ENCODE data around the gene EYA2. TPM values are rescaled to one million over a fixed set of nuclear protein-coding genes. Genes with fewer than 3 reads are reported as not detected.

EYA2 gene
- total RNA-seq, 1 experiment from 2014 or later, result 0.33 TPM

- Histone ChIP-seq H3K4me1 (ENCODE audit: insufficient read depth, low read length) (peaks cover 10% of the 10 kb centered on the region), H3K27ac (ENCODE audit: low read length) (no peak overlapping the region), H3F3A (ENCODE audit: low read length, unreplicated experiment) (no peaks in the 10 kb centered on the region), H2AFZ (ENCODE audit: low read length) (no peak overlapping the region), H3K9ac (ENCODE audit: low read length) (no peak overlapping the region), H3K9me2 (replicated peaks; ENCODE audit: low read length) (no peaks in the 10 kb centered on the region), H3K4me3 (ENCODE audit: low read length) (no peak overlapping the region), H3K27me3 (ENCODE audit: low read length) (peaks cover 36% of the 10 kb centered on the region; the same call in 1 of the 2 replicates), H3K36me3 (ENCODE audit: low read depth, low read length) (no peaks in the 10 kb centered on the region), H4K20me1 (ENCODE audit: low read length) (no peaks in the 10 kb centered on the region), H3K9me3 (ENCODE audit: low read length) (no peaks in the 10 kb centered on the region), H3K79me2 (ENCODE audit: low read length) (no peaks in the 10 kb centered on the region), H3K4me2 (ENCODE audit: low read length) (no peak overlapping the region)
- no peak for TF ChIP-seq EZH2 (IDR thresholded peaks at IDR 0.05; ENCODE audit: low read length, unreplicated experiment)
- TF ChIP-seq EZH2phosphoT487 (IDR thresholded peaks at IDR 0.05; ENCODE audit: borderline replicate concordance, low read length), result no peak
- TF ChIP-seq CTCF (conservative IDR thresholded peaks at IDR 0.05; ENCODE audit: low read depth, low read length), result no peak
- CTCF ChIA-PET, result no interaction called here
- ATAC-seq (no peak), DNase-seq (no peak)
- intact Hi-C loops (cut with micrococcal nuclease), result no loop called here
- BruUV-seq (replicated peaks), result no TSS peak
- POLR2A ChIA-PET (ENCODE audit: unreplicated experiment), result interaction anchor here (0.6 to 0.7 kb wide), 2 partner anchors 52 to 198 kb away, joined by 3 to 5 read pairs; no protein-coding TSS in a partner anchor
Measured at GRCh38 chr20:46979603-46980241, 85.1 kb downstream of the EYA2 start.

GRCh38 chr20:46981184-46981583 lies 86.5 kb downstream of the EYA2 start:
- H3K9me2 ChIP-seq (replicated peaks; ENCODE audit: low read length), result no peaks in the 10 kb centered on the region
- no TSS peak for BruUV-seq (replicated peaks)
- H3K4me1 ChIP-seq (ENCODE audit: insufficient read depth, low read length), result peaks cover 10% of the 10 kb centered on the region
- H3K9me3 ChIP-seq (ENCODE audit: low read length), result no peaks in the 10 kb centered on the region
- ATAC-seq, result no peak
- TF ChIP-seq EZH2 (IDR thresholded peaks at IDR 0.05; ENCODE audit: low read length, unreplicated experiment), result no peak
- TF ChIP-seq EZH2phosphoT487 (IDR thresholded peaks at IDR 0.05; ENCODE audit: borderline replicate concordance, low read length), result no peak
- no peak for TF ChIP-seq CTCF (conservative IDR thresholded peaks at IDR 0.05; ENCODE audit: low read depth, low read length)
- H4K20me1 ChIP-seq (ENCODE audit: low read length), result no peaks in the 10 kb centered on the region
- peaks cover 34% of the 10 kb centered on the region; the same call in 1 of the 2 replicates for H3K27me3 ChIP-seq (ENCODE audit: low read length)
- H2AFZ ChIP-seq (ENCODE audit: low read length), result no peak overlapping the region
- no peaks in the 10 kb centered on the region for H3K79me2 ChIP-seq (ENCODE audit: low read length)
- no peaks in the 10 kb centered on the region for H3K36me3 ChIP-seq (ENCODE audit: low read depth, low read length)
- intact Hi-C loops (cut with micrococcal nuclease), result no loop called here
- DNase-seq, result no peak
- H3K9ac ChIP-seq (ENCODE audit: low read length), result no peak overlapping the region
- H3K4me3 ChIP-seq (ENCODE audit: low read length), result no peak overlapping the region
- CTCF ChIA-PET, result no interaction called here
- no peak overlapping the region for H3K27ac ChIP-seq (ENCODE audit: low read length)
- H3K4me2 ChIP-seq (ENCODE audit: low read length), result no peak overlapping the region
- H3F3A ChIP-seq (ENCODE audit: low read length, unreplicated experiment), result no peaks in the 10 kb centered on the region
- POLR2A ChIA-PET (ENCODE audit: unreplicated experiment), result no interaction called here

- H3K36me3 ChIP-seq (ENCODE audit: low read depth, low read length), result no peaks in the 10 kb centered on the region
- H3K4me3 ChIP-seq (ENCODE audit: low read length), result no peak overlapping the region
- H3K27me3 ChIP-seq (ENCODE audit: low read length), result peaks cover 28% of the 10 kb centered on the region; the same call in 1 of the 2 replicates
- CTCF ChIA-PET, result no interaction called here
- no peak for ATAC-seq
- no peak overlapping the region for H3K27ac ChIP-seq (ENCODE audit: low read length)
- no peak overlapping the region for H3K9ac ChIP-seq (ENCODE audit: low read length)
- peaks cover 10% of the 10 kb centered on the region for H3K4me1 ChIP-seq (ENCODE audit: insufficient read depth, low read length)
- H2AFZ ChIP-seq (ENCODE audit: low read length), result no peak overlapping the region
- POLR2A ChIA-PET (ENCODE audit: unreplicated experiment), result interaction anchor here (0.7 kb wide), 1 partner anchor 44 kb away, joined by 5 read pairs; no protein-coding TSS in a partner anchor
- no peaks in the 10 kb centered on the region for H3K9me2 ChIP-seq (replicated peaks; ENCODE audit: low read length)
- no peaks in the 10 kb centered on the region for H4K20me1 ChIP-seq (ENCODE audit: low read length)
- H3K4me2 ChIP-seq (ENCODE audit: low read length), result peak overlapping the region; percentile 14
- no peak for TF ChIP-seq EZH2phosphoT487 (IDR thresholded peaks at IDR 0.05; ENCODE audit: borderline replicate concordance, low read length)
- no peak for TF ChIP-seq EZH2 (IDR thresholded peaks at IDR 0.05; ENCODE audit: low read length, unreplicated experiment)
- no peak for TF ChIP-seq CTCF (conservative IDR thresholded peaks at IDR 0.05; ENCODE audit: low read depth, low read length)
- DNase-seq, result peak; percentile 41
- no peaks in the 10 kb centered on the region for H3K79me2 ChIP-seq (ENCODE audit: low read length)
- H3K9me3 ChIP-seq (ENCODE audit: low read length), result no peaks in the 10 kb centered on the region
- no peaks in the 10 kb centered on the region for H3F3A ChIP-seq (ENCODE audit: low read length, unreplicated experiment)
- BruUV-seq (replicated peaks), result no TSS peak
- intact Hi-C loops (cut with micrococcal nuclease), result no loop called here
Measured at GRCh38 chr20:46983466-46983865, 88.8 kb downstream of the EYA2 start.
